Thyroid gland (tissue), 4 donors: ENCODE measurements around the gene B4GALT3. TPM values are rescaled to one million over a fixed set of nuclear protein-coding genes. Genes with fewer than 3 reads are reported as not detected.

Experiments used
- DNase-seq, 2 donors: peaks; one replicate each; pipeline ENCODE4 v3.0.0-alpha.2; 2019
- H3K27ac ChIP-seq, 3 donors: fragments of 200-600 bp; sonication (generic); 1 replicate in 2 of 3; 2 replicates in 1 of 3; pipeline ENCODE4 v1.5.1; 2016 to 2019; ENCODE audit warnings: mild to moderate bottlenecking in 1 of 3, moderate library complexity in 1 of 3
- H3K27me3 ChIP-seq: fragments of 200-600 bp; sonication (generic); one replicate; pipeline ENCODE4 v1.5.1; 2019
- H3K36me3 ChIP-seq, 2 donors: fragments of 200-600 bp; sonication (generic); one replicate each; pipeline ENCODE4 v1.5.1; 2016 to 2019
- H3K4me1 ChIP-seq, 2 donors: fragments of 200-600 bp; sonication (generic); one replicate each; pipeline ENCODE4 v1.5.1; 2017 to 2019
- H3K4me3 ChIP-seq, 3 donors: fragments of 200-600 bp; sonication (generic); replicated peaks in 1 of 3; 1 replicate in 2 of 3; 2 replicates in 1 of 3; pipeline ENCODE4 v1.5.1; 2016; ENCODE audit warnings: mild to moderate bottlenecking in 1 of 3
- H3K9me3 ChIP-seq: fragments of 200-600 bp; sonication (generic); one replicate; pipeline ENCODE4 v1.5.1; 2017
- POLR2A ChIP-seq, 2 donors: fragments of 450-650 bp; IDR thresholded peaks; one replicate each; pipeline ENCODE4 v1.6.1; 2017; ENCODE audit warnings: antibody characterized with exemption in 2 of 2, mild to moderate bottlenecking in 2 of 2, moderate library complexity in 1 of 2
- WGBS, 2 donors: methylation state at CpG; one replicate each; pipeline ENCODE4 v1.1.5; 2017; 5-methylcytosine and 5-hydroxymethylcytosine counted together
- intact Hi-C: fragments of 100-400 bp; cut with DNase I; formaldehyde crosslinking; loops from one replicate; pipeline ENCODE4 v1.15.1; 2023
- total RNA-seq, 4 donors: library from RNA; depleted of rRNA; stranded (reverse); fragments of >200 nt; gene quantifications; one replicate each; pipeline ENCODE4 v1.2.3, GENCODE V29; 2016
- TF ChIP-seq, protein P1 (sequence below), 6 experiments: fragments of 200-600 bp in 3 of 6; fragments of 450-650 bp in 3 of 6; sonication (generic) in 3 of 6; IDR thresholded peaks; one replicate each; pipeline ENCODE4 v1.5.1; 2016 to 2019; ENCODE audit warnings: antibody characterized with exemption in 6 of 6, mild to moderate bottlenecking in 2 of 6, inconsistent platforms in 1 of 6, moderate library complexity in 1 of 6

B4GALT3 gene
- total RNA-seq, 4 donors from 2014 or later, result 24.1 to 34.0 (median 29.2) TPM

DNA sequence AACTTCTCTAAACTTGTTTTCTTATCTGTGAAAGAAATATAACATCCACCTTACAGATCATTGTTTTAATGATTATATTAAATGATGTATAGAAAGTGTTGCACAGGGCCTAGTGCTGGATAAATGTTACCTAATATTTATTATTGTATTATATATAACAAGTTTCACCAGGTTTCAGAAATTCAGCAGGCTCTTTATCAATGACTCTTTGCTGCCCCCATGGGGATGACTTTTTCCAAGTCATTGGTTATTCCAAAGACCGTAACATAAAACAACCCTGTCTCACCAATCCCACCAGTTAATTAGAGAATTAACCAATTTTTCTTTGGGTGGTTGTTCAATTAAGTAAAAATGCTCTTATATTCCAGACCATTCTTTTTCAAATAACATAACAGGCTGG lies 37.5 kb downstream of the B4GALT3 start:
- no peak overlapping the region for H3K4me3 ChIP-seq
- no peaks in the 10 kb centered on the region for H3K4me1 ChIP-seq
- WGBS, 2 donors, result 42 to 59% methylated on average over 1 of the region's 1 CpG
- H3K27ac ChIP-seq, result no peak overlapping the region
- H3K27me3 ChIP-seq, result no peaks in the 10 kb centered on the region
- no peak for TF ChIP-seq POLR2A (IDR thresholded peaks at IDR 0.05)
- TF ChIP-seq, protein P1, sequence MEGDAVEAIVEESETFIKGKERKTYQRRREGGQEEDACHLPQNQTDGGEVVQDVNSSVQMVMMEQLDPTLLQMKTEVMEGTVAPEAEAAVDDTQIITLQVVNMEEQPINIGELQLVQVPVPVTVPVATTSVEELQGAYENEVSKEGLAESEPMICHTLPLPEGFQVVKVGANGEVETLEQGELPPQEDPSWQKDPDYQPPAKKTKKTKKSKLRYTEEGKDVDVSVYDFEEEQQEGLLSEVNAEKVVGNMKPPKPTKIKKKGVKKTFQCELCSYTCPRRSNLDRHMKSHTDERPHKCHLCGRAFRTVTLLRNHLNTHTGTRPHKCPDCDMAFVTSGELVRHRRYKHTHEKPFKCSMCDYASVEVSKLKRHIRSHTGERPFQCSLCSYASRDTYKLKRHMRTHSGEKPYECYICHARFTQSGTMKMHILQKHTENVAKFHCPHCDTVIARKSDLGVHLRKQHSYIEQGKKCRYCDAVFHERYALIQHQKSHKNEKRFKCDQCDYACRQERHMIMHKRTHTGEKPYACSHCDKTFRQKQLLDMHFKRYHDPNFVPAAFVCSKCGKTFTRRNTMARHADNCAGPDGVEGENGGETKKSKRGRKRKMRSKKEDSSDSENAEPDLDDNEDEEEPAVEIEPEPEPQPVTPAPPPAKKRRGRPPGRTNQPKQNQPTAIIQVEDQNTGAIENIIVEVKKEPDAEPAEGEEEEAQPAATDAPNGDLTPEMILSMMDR (IDR thresholded peaks at IDR 0.05), result peak in 3 of 6 experiments; percentile 33 to 60 (median 48)
- no peaks in the 10 kb centered on the region for H3K36me3 ChIP-seq
- intact Hi-C loops, result no loop called here
- no peak for DNase-seq
- no peaks in the 10 kb centered on the region for H3K9me3 ChIP-seq

DNA sequence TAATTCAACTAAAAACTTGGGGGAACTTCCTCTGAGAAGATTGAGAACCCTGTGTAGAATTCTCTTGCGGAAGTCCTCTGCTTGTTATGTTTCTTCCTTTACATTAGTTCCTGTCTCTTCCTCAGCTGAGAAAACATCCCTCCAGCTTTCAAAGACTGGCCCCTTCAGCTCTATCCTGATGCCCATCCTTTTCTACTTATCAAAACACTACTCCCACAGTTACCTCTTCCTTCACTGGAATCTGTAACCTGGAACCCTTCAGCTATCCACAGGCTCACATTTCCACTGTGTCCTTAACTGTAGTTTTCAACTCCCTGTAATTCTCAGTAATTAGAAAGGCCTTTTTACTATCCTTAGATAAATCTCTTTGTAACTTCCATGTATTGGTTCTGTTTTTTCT lies 38.9 kb downstream of the B4GALT3 start:
- intact Hi-C loops, result no loop called here
- no peaks in the 10 kb centered on the region for H3K9me3 ChIP-seq
- DNase-seq, result no peak
- no peaks in the 10 kb centered on the region for H3K27me3 ChIP-seq
- no peaks in the 10 kb centered on the region for H3K36me3 ChIP-seq
- TF ChIP-seq, protein P1 (IDR thresholded peaks at IDR 0.05), result no peak
- no peak for TF ChIP-seq POLR2A (IDR thresholded peaks at IDR 0.05)
- H3K4me3 ChIP-seq, result no peak overlapping the region
- H3K27ac ChIP-seq, result no peak overlapping the region
- WGBS, 2 donors, result 71 to 87% methylated on average over 1 of the region's 1 CpG
- H3K4me1 ChIP-seq, result peaks cover 8 to 10% of the 10 kb centered on the region in 2 donors

DNA sequence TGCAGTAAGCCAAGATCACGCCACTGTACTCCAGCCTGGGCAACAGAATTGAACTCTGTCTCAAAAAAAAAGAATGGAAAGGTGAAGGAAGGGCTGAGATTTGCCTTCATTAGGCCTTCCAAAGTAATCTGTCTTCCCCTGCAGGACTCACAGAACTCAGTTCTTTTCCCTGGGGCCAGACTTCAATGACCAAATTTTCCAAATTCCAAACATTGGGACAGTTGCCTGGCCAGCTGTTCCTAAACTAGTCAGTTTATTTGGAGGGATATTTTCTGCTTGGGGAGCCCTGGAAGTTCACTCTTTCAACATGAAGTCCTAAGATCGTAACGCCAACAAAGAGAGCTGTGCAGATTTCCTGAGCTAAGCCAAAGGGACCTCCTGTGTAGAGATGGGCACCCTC lies 39.4 kb downstream of the B4GALT3 start:
- WGBS, 2 donors, result 73 to 75% methylated on average over 3 of the region's 3 CpGs
- DNase-seq, result no peak
- TF ChIP-seq, protein P1 (IDR thresholded peaks at IDR 0.05), result no peak
- no peak for TF ChIP-seq POLR2A (IDR thresholded peaks at IDR 0.05)
- no peak overlapping the region for H3K27ac ChIP-seq
- no peaks in the 10 kb centered on the region for H3K27me3 ChIP-seq
- H3K9me3 ChIP-seq, result no peaks in the 10 kb centered on the region
- H3K36me3 ChIP-seq, result no peaks in the 10 kb centered on the region
- H3K4me1 ChIP-seq, result peaks cover 9 to 10% of the 10 kb centered on the region in 2 donors
- H3K4me3 ChIP-seq, result no peak overlapping the region
- intact Hi-C loops, result no loop called here

DNA sequence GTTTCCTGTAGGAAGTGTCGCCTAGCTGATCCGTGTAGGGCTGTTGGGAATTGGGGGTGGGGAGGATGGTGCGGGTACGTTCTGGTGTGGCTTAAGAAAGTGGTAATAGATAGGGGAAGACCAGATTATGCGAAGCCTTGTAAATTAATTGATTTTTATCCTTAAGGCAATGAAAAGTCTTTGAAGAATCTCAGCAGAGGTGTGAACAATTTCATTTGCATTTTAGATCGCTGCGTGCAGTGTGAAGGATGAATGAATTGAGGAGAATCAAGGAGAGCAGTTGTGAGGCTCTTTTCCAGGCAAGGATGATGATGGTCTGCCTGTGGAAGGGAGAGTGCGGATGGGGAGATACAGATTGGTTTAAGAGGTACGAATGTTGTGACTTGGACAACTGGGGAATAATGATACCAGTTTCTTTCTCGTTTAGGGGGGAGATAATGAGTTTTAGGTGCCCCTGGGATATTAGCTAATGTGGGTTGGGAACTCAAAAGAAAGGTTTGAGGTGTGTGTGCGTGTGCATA lies 44.0 kb downstream of the B4GALT3 start:
- 4 to 7% methylated on average over 11 of the region's 11 CpGs for WGBS, 2 donors
- peak overlapping the region; percentile 55 to 82 (median 72) for H3K4me3 ChIP-seq
- no peaks in the 10 kb centered on the region for H3K9me3 ChIP-seq
- no peaks in the 10 kb centered on the region for H3K27me3 ChIP-seq
- intact Hi-C loops, result no loop called here
- H3K27ac ChIP-seq, result peak overlapping the region; percentile 86 to 98 (median 89)
- peaks cover 20 to 28% of the 10 kb centered on the region in 2 donors for H3K4me1 ChIP-seq
- no peak for TF ChIP-seq POLR2A (IDR thresholded peaks at IDR 0.05)
- TF ChIP-seq, protein P1 (IDR thresholded peaks at IDR 0.05), result no peak
- peaks cover 4 to 5% of the 10 kb centered on the region in 2 donors for H3K36me3 ChIP-seq
- DNase-seq, result no peak

DNA sequence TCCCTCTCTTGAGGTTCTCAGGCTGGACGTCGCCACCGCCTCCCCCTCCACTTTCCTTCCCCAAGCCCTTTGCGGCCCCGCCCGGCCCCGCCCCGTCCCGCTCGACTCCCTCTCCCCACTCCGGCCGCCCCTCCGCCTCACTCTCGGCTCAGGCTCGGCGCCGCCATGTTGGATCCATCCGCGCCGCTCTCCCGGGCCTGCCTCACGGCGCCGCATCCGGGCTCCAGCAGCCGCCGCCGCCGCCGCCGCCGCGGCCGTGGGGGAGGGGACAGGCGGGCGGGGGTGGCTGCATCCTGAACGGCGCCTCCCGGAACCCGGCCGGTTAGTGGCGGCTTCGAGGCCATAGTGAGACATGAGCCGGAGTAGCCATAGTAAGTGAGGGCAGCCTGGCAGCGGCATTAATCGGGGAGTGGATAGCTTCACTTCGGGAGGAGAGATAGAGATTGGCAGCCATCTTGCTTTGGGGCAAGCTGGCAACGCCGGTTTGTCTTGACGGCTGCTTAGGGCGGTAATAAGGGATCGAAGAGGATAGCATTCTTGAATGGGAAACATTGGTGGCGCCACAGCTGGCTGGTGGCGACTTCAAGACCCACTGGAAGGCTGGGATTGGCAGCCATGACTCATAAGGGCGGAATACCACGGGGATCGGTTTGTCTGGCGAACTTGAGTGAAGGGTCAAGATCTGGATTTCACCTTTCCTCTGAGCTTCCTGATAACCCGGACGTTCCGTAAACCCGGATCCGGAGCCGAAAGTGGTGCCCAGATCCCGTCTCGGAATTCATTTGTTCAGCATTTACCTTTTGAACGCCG lies 44.7 kb downstream of the B4GALT3 start, which contains the start of gene DEDD:
TSS of gene DEDD (minus strand) at position 258 of the 810 bp plus-strand sequence. CDS start 8,205 bp downstream, outside the sequence.
- H3K4me1 ChIP-seq, result peaks cover 20 to 28% of the 10 kb centered on the region in 2 donors
- WGBS, 2 donors, result 0% methylated on average over 26 to 35 of the region's 68 CpGs
- H3K27me3 ChIP-seq, result no peaks in the 10 kb centered on the region
- intact Hi-C loops, result no loop called here
- H3K36me3 ChIP-seq, result peaks cover 6 to 9% of the 10 kb centered on the region in 2 donors
- H3K27ac ChIP-seq, result peak within 1 kb of the TSS; percentile 86 to 98 (median 89)
- peak; percentile 96 for DNase-seq
- H3K4me3 ChIP-seq, result peak within 1 kb of the TSS; percentile 55 to 82 (median 72)
- H3K9me3 ChIP-seq, result no peaks in the 10 kb centered on the region
- TF ChIP-seq POLR2A (IDR thresholded peaks at IDR 0.05), result peak in 1 of 2 donors; percentile 54
- TF ChIP-seq, protein P1 (IDR thresholded peaks at IDR 0.05), result peak in 1 of 6 experiments; percentile 16
